HG03442 (cell line): Measurements from ENCODE around the gene CACNA1D.

Experiments
- ATAC-seq: cut with Tn5 transposase; IDR thresholded peaks from one replicate; pipeline ENCODE4 v1.9.1; 2021; ENCODE audit warnings: mild to moderate bottlenecking, moderate library complexity; ENCODE audit not compliant: unreplicated experiment

CACNA1D gene

GRCh38 chr3:53775018-53775417 lies 280.6 kb downstream of the CACNA1D start:
- ATAC-seq = no peak

- ATAC-seq = no peak
Observed at GRCh38 chr3:53775834-53776251, 281.4 kb downstream of the CACNA1D start.

DNA sequence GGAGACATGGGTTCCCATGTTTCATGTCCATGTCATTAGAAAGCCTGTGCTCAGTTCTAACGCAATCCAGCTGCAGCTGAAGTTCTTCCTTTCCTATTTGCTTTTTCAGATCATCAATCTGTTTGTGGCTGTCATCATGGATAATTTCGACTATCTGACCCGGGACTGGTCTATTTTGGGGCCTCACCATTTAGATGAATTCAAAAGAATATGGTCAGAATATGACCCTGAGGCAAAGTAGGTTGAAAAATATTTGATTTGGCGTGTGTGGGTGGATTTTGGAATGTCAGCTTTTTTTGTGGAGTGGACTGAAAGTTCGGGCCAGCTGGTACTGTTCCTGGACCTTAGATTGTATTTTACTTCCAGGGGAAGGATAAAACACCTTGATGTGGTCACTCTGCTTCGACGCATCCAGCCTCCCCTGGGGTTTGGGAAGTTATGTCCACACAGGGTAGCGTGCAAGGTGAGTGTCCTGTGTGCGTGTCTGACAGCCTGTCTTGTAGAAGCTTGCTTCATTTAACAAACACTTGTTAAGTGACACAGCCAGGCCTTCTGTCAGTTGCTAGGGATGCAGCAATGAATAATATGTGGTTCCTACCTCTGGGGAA lies 282.2 kb downstream of the CACNA1D start:
- no peak for ATAC-seq

- no peak for ATAC-seq
Observed at GRCh38 chr3:53777468-53777867, 283.1 kb downstream of the CACNA1D start.

DNA sequence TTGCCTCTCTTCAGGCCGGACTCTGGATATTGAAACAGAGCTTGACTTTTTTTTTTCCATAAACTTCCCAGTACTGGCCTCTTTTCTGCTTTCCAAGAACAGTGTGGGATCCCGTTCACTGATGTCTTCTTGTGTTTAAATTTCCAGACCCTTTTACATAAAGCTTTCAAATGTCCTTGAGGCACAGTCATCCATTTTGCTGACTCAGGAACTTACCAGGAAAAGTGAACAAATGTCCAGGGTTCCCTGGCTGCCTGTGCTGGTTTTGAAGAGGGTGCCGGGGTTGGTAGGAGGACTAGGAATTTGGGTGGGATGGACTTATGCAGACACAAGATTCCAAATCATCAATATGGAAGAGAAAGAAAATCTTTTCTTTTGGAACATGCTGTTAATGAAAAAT lies 283.7 kb downstream of the CACNA1D start:
- ATAC-seq = no peak

GRCh38 chr3:53780171-53780570 lies 285.8 kb downstream of the CACNA1D start:
- ATAC-seq = no peak

DNA sequence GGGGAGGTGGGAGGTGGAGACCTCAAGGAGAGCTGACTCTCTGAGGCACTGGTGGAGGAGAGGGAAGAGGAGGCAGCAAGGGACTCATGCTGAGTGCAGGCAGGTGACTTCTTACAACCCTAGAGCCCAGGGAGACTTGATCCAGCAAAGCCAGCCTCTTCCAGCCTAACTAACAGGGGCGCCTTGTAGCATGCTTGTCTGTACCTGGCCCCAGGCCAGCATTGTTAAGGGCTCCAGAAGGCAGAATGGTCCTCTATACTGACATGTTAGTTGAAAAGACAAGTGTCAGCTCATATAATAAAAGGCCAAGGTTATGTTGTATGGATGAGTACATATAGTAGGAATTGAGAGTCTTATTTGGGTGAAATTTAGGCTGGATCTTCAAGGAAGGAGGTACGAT lies 286.4 kb downstream of the CACNA1D start:
- no peak for ATAC-seq

- no peak for ATAC-seq
Observed at GRCh38 chr3:53787016-53787415, 292.6 kb downstream of the CACNA1D start.

GRCh38 chr3:53788038-53788437 lies 293.6 kb downstream of the CACNA1D start:
- ATAC-seq = no peak

GRCh38 chr3:53789459-53789858 lies 295.0 kb downstream of the CACNA1D start:
- no peak for ATAC-seq

GRCh38 chr3:53790470-53790869 lies 296.1 kb downstream of the CACNA1D start:
- no peak for ATAC-seq

GRCh38 chr3:53791317-53791716 lies 296.9 kb downstream of the CACNA1D start:
- ATAC-seq = no peak

DNA sequence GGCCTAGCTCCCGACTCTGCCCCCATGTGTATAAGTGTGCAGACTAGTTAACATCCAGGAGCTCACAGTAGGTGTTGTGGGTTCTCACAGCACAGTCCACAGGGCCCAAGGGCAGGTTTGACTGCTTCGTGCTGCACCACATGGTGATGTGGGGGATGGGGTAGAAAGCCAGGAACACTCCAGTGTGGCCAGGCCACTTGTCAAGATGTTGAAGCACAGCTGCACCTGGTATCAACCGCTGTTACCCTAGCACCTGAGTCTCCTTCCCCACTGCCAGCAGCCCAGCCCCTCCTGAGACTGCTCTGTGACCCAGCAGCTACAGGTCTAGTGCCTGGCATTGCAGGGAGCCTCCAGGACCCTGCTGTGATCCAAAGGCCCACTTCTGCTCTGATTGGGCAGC lies 298.5 kb downstream of the CACNA1D start:
- ATAC-seq = no peak

GRCh38 chr3:53794597-53794996 lies 300.2 kb downstream of the CACNA1D start:
- ATAC-seq = no peak

- ATAC-seq = no peak
Observed at GRCh38 chr3:53795176-53795575, 300.8 kb downstream of the CACNA1D start.

DNA sequence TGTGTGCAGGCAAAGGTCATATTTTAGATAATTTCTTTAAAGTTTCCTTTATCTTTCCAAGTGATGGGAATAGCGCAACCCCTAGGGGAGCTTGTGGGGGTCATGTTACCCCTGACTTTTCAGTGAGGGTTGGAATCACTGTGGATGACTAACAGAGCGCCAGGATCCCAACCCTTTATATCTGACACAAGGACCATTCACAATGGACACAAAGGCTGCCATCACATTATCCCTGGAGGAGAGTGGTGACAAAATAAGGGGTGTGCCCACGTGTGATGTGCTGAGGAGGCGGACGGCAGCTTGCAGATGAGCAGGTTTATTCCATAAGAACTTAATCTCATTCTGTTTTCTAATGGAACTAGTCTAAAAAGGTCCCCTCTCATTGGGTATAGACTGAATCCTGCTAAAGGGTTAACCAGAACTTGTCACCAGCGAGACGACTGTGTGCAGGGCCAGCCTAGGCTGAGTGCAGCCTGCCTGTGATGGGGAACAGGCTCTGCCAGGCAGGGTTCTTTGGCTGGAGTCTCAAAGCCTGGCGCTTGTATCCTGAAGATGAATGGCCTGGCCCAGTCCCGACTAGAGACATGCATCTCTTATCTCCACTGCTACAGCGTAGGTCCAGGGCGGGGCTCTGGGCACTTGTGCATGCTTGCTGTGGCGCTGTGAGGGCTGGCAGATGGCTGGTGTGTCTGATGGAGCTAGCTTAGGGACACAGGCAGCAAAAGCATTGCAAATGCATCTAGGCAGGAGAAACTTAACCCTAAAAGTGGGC lies 301.6 kb downstream of the CACNA1D start:
- no peak for ATAC-seq

DNA sequence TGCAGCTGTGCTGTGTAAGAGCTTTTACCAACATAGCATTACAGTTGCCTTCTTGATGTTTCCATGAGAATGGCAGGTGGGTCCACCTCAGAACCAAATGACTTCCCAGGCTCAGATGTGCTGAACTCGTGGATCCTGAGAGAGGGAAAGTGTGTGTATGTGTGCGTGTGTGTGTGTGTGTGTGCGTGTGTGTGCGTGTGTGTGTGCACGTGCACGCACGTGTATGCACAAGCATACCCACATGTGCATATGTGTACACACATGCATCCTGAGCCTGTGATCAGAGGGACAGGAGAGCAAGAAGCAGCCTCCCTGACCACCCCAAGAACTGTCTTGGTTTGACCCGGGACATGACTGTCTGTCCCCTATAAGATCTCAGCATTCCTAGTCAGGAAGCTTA lies 303.7 kb downstream of the CACNA1D start:
- no peak for ATAC-seq

DNA sequence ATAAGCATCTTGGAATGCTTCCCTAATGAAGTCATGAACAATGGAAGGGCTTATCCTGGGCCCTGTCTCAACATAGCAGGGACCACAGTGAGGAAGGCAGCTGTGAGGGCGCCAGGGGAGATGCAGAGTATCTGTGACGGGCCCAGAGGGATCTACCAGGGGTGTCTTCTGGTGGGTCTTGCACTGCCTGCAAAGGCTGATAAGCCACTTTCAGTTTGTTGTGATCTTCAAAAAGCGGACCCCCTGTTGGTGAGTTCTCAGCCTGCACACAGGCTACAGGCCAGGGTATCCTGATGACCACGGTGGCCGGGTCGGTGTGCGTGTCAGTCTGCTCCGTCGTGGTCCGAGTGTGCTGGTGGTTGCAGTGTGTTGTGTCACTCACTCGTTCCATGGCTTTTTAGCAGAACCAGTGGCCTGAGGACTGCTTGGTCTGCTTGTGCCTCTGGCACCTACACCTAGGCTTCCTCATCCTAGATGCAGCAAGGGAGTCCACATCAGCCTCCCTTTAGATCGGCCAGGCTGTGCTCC lies 305.0 kb downstream of the CACNA1D start:
- ATAC-seq = no peak

- no peak for ATAC-seq
Observed at GRCh38 chr3:53800041-53800906, 305.9 kb downstream of the CACNA1D start.

GRCh38 chr3:53801319-53801718 lies 306.9 kb downstream of the CACNA1D start:
- ATAC-seq = no peak

GRCh38 chr3:53802256-53802880 lies 308.0 kb downstream of the CACNA1D start:
- ATAC-seq = no peak
